DMS153 treated with DMSO at 0.1 percent for 48 hours (cell line): ENCODE data around the gene CTNNBL1.
"Not testable (repeated sequence)": the region's sequence is repeated elsewhere in the genome, so short reads cannot be mapped to it uniquely, and the experiment has no call there.

Experiments
- DNase-seq: peaks from one replicate; lab custom pipeline; 2025; ENCODE audit not compliant: unreplicated experiment; lab: John Stamatoyannopoulos, UW

Gene CTNNBL1, protein sequence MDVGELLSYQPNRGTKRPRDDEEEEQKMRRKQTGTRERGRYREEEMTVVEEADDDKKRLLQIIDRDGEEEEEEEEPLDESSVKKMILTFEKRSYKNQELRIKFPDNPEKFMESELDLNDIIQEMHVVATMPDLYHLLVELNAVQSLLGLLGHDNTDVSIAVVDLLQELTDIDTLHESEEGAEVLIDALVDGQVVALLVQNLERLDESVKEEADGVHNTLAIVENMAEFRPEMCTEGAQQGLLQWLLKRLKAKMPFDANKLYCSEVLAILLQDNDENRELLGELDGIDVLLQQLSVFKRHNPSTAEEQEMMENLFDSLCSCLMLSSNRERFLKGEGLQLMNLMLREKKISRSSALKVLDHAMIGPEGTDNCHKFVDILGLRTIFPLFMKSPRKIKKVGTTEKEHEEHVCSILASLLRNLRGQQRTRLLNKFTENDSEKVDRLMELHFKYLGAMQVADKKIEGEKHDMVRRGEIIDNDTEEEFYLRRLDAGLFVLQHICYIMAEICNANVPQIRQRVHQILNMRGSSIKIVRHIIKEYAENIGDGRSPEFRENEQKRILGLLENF

GRCh38 chr20:37693635-37694626 is at the start of gene CTNNBL1:
CTNNBL1 (plus strand) TSS chr20:37694030; CDS start chr20:37694123, 93 bp downstream.
- DNase-seq, result peak; percentile 88

- DNase-seq, result no peak
Measured at GRCh38 chr20:37644605-37645004, 49.2 kb upstream of the CTNNBL1 start.

GRCh38 chr20:37647946-37648345 is 45.9 kb upstream of the CTNNBL1 start:
- DNase-seq, result no peak

- no peak for DNase-seq
Measured at GRCh38 chr20:37649017-37649416, 44.8 kb upstream of the CTNNBL1 start.

- DNase-seq, result no peak
Measured at GRCh38 chr20:37649676-37650370, 44.0 kb upstream of the CTNNBL1 start.

DNA sequence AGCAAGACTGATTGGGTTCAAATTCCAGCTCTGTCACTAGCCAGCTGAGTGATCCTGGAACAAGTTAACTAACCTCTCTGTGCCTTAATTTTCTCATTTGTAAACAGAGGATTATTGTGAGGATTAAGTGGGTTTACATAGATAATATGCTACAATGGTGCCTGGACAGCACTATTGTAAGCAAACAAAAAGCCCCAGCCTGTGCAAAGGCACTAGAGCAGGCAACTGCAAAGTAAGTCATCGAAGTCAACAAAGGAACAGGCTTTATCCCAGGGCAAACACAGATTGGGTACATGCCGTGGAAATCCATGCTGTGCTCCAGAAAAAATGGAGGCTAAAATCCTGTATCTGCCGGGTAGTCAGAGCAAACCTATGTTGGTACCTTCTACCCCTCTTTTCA is 43.2 kb upstream of the CTNNBL1 start:
- no peak for DNase-seq

- no peak for DNase-seq
Measured at GRCh38 chr20:37651932-37652331, 41.9 kb upstream of the CTNNBL1 start.

GRCh38 chr20:37656945-37657344 is 36.9 kb upstream of the CTNNBL1 start:
- DNase-seq, result no peak

DNA sequence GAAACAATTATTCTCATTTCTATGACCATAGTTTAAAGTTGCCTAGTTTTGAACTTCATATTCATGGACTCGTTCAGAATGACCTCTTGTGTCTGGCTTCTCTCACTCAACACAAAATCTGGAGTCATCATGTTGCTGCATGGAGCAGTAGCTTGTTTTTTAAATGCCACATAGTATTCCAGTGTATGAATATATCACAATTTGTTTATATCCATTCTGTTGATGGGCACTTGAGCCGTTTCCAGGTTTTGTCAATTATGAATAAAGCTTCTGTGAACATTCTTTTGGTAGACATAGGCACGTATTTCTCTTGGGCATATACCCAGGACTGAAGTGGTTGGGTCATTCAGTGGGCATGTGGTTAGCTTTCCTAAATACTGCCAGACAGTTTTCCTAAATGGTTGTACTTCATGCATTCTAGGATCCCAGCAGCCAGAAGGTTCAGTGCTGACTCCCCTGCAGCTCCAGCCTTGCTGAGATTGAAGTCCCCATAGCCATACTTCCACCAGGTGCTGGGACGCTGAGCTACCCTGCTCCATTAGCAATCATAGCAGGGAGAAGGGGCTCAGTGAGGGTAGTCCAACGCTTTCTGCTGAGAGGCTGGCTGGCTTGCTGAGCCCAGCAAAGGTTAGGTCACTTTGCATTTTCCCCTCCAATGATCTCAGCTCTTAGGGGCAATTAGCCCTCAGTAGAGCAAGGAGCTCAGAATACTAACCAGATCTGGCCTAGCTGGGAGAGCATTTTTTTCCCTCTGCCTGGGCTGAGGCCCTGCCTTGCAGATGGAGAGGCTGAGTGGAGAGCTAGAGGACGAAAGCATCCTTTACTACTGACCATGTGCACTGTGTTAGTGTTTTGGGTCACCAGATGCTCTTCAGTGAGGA is 35.7 kb upstream of the CTNNBL1 start:
- DNase-seq, result no peak

DNA sequence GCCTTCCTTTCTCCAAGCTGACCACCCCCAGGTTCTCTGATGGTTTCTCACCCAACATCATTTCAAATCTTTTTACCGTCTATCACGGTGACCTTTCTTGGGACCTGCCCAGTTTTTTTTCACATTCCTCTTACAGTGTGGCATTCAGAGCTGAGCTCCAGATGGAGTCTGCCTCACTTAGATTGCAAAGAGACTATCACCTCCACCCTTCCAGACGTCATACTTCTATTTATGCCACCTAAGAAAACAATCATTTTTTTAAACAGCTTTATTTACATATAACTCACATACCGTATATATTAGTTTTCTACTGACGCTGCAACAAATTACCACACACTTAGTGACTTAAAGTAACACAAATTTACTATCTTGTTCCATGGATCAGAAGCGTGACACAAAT is 32.3 kb upstream of the CTNNBL1 start:
- no peak for DNase-seq

DNA sequence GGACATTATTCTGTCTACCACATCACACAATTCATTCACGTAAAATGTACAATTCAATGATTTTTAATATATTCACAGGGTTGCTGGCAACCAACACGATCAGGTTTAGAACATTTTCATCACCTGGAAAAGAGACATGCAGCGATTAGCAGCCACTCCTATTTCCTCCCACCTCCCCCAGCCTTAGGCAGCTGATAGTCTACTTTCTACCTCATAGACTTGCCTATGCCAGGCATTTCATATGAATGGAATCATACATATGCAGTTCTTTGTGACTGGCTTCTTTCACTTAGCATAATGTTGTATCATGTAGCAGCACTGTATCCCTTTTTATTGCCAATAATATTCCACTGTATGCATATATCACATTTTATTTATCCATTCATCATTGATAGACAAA is 31.5 kb upstream of the CTNNBL1 start:
- no peak for DNase-seq

- DNase-seq, result not testable (repeated sequence)
Measured at GRCh38 chr20:37664595-37664994, 29.2 kb upstream of the CTNNBL1 start.

GRCh38 chr20:37668166-37668565 is 25.7 kb upstream of the CTNNBL1 start:
- no peak for DNase-seq

GRCh38 chr20:37669062-37669772 is 24.6 kb upstream of the CTNNBL1 start:
- no peak for DNase-seq

GRCh38 chr20:37669773-37670236 is 24.0 kb upstream of the CTNNBL1 start:
- DNase-seq, result no peak

DNA sequence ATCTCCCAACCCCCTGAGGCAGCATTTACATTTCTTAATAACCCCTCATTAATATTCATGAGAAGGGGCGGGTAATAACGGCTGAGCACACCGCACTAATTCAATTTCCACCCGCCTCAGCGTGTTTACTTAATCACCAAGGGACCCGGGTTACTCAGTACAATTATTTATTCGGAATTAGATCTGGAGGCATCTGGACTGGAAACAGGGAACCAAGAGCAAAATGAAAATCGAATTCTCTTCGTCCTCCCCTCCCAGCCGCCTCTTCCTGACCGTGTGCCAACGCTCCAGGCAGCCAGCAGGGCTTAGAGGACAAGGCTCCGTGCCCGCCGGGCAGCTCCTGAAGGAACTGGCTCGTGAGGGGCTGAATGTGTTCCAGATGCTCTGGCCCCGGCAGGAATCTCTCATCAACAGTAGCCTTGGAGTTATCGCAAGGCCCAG is 23.5 kb upstream of the CTNNBL1 start:
- DNase-seq, result no peak

DNA sequence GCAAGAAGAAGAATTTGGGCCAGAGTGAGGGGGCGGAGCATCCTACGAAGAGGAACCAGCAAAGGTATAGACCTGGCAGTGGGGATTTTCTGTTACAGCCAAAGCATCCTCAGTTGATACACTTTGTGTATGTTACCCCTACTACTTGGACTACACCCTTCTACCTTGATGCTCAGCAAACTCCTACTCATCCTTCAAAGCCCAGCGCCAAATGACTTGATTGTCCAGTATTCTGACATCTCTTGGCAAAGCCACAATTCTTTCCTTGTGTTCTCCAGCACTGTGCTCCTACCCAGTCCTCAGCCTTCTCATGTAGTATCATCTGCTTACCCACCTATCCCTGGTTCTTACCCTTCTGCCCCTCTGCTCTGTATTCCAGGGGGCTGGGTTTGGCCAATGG is 21.7 kb upstream of the CTNNBL1 start:
- no peak for DNase-seq

DNA sequence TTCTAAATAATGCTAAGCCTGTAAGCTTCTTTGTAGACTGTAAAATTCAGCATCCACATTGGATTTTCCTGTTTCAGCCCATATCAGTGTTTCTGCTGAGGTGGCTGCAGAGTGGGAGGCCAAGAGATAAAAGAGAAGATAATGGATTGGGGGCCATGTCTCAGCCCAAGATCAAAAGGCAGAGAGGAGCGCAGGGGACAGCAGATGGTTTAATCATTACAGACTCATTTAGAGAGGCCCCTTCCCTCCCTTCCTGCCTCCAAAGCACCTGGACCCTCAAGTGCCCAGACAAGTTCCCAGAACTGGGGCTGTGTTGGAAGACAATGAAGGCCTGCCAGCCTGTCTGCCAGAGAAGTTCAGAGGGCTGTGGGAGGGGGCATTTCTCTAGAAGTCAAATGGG is 20.4 kb upstream of the CTNNBL1 start:
- DNase-seq, result no peak

- DNase-seq, result no peak
Measured at GRCh38 chr20:37676440-37676839, 17.4 kb upstream of the CTNNBL1 start.
